ENCODE results near the gene DGLUCY.

GRCh38 chr14:91094772-91095171, 19.1 kb upstream of the DGLUCY start:
- TF ChIP-seq CTCF (IDR thresholded peaks at IDR 0.05) = no peak
- no peak for TF ChIP-seq ZFX (IDR thresholded peaks at IDR 0.05; ENCODE audit: borderline replicate concordance)
